HG03135 (cell line): ENCODE data around the gene CYP26C1.
"Not testable (repeated sequence)": the region's sequence is repeated elsewhere in the genome, so short reads cannot be mapped to it uniquely, and the experiment has no call there.

ENCODE experiments used
- ATAC-seq: cut with Tn5 transposase; IDR thresholded peaks from one replicate; pipeline ENCODE4 v1.9.1; 2021; ENCODE audit warnings: mild to moderate bottlenecking, moderate library complexity; ENCODE audit not compliant: unreplicated experiment

The CYP26C1 gene

DNA sequence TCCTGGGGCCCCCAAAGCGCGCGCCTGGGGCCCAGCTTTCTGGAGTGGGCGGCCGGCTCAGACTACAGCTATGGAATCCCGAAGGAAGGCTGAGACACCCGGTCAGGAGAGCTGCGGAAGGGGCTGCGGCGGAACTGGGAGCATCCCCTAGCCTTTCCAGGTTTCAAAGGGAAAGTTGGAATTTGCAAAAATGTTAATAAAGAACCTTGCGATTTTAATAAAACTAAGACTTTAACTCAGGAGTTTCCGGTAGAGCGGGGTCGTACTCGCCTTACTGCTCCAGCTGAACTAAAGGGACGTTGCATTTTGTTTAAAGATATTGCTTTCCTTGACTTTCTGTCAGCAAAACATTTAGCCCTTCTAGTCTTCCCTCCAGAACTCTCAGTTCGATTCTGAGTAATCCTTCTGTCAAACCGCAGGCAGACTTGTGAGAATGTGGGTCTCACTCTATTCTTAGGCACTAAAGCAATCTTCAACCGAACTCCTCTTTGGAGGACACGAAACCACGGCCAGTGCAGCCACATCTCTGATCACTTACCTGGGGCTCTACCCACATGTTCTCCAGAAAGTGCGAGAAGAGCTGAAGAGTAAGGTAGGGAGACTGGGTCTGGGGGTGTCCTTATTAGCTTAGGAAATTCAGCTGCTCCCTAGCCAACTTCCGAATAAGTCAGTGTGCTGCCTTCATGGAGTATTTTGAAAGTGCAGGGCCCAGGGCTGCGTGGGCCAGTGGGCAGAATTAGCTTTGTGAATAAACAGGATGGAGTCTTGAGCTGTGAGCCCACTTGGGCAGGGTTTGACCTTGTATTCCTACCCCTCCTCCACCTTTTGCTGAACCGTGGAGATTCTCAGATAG lies 15.0 kb downstream of the CYP26C1 start:
- ATAC-seq = no peak

- no peak for ATAC-seq
Measured at GRCh38 chr10:93076871-93077270, 16.3 kb downstream of the CYP26C1 start.

GRCh38 chr10:93077860-93078337 lies 17.3 kb downstream of the CYP26C1 start:
- no peak for ATAC-seq

DNA sequence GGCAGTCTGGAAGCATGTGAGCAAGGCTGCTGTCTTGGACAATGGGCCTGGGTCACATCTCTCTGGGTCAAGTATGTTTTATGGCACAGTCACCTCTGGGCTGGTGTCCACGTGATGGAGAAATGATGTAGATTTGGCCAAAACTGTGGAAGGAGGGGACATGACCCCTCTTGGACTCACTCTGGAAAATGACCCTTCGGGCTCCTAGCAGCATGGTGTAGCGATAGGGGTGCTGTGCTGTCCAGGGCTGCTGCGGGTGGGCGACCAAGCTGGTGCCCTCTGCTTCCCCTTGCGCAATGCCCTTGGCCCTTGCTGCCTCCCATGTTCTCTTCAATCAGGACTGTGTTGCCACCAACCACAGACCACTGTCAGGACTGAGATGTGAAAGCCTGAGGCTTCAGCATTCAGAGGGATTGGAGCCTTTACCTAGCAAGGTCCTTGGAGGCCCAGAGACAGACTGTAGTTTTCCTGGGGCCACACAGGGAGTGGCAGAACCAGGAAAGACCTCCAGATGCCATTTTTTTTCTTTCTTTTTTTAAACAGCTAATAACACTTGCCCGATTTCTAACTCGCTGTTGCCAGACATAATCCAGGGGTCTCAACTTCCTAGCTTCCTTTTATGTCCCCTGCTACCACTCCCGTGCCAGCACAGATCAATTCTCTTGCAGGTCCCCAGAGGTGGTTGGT lies 19.2 kb downstream of the CYP26C1 start:
- no peak for ATAC-seq

DNA sequence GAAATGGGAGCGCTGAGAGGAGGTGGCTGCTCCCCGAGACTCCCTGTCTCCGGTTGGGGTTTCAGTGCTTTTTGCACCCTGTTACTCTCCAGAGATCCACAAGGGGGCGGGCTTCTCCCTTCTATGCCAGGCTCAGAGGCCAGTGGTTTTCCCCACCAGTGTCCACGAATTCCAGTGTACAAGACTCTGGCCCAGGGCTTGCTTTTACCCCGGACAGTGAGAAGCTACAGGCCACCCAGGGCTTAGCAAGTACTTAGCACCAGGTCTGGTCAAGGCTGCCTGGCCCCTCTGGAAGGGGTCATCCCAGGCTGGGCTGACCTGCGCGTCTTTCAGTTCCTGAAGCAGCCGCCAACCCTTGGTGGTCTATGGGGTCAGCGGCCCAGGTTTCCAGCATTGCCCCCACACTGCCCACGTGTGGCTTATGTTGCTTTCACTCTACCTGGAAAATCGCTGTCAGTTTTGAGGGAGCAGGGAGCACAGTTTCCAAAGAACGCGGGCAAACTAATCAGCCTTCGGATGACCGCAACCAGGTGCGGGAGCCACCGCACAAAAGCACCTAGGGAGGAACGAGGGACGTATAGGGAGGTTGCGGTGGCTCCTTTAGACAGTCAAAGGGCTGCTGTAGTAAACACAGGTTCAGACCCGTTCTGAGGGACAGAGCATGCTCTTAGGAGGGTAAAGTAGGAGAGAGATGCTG lies 19.9 kb downstream of the CYP26C1 start:
- ATAC-seq = no peak

DNA sequence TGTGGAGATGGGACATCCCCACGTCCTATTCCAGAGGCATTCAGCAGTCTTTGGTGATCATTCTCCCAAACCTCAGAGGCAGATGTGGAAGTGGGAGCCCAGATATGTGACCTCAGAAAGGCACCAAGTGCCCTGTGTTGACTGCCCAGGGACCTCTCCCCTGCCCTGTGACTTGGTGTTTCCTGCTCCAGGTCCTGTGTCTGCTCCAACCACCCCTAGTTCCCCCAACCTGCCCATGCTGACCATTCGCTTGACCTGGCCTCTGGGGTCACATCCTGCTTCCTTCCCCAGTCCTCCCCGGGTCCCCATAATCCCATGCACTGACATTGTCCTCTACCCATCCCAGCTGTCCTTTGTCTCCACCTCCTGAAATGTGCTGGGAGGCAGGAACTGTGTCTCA lies 20.7 kb downstream of the CYP26C1 start:
- no peak for ATAC-seq

DNA sequence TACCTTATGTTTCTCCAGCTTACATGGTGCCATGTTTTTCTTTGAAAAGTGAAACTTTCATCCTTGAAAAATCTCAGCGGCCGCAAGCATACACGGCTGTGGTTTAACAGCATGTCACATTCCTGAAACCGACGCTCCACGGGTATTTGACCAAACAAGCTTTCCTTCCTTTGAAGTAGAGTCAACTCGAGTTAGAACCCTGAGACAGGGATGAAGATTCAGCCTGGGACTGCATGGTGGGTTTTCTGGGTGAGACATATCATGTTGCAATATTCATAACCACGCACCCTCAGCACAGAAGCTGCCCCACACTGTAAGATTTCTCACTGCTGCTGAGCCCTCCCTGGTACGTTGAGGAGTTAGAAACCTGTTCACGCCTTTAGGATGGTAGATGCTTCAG lies 21.2 kb downstream of the CYP26C1 start:
- ATAC-seq = no peak

DNA sequence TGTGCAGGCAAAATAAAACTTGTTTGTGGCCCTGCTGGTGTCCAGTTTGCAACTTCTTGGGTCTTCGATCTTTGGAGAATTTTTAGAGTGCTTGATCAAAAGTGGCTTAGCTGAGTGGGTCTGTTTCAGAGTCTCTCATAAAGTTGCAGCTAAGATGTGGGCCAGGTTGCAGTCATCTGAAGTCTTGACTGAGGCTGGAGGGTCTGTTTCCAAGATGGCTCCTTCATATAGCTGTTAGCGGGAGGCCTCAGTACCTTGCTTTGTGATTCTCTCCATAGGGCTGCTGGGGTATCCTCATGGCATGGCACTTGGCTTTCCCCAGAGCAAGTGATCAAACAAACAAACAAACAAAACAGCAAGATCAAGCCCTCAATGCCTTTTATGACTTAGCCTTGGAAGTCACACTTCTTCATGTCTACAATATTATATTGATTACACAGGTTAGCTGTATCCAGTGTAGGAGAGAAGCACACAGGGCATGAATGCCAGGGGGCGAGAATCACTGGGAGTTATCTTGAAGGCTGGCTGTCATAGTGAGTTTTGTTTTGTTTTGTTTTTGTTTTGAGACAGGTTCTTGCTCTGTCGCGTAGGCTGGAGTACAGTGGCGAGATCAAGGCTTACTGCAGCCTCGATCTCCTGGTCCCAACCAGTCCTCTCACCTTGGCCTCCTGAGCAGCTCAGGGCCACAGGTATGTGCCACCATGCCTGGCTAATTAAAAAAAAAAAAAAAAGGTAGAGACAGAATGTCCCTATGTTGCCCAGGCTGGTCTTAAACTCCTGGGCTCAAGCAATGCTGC lies 23.3 kb downstream of the CYP26C1 start:
- no peak for ATAC-seq

DNA sequence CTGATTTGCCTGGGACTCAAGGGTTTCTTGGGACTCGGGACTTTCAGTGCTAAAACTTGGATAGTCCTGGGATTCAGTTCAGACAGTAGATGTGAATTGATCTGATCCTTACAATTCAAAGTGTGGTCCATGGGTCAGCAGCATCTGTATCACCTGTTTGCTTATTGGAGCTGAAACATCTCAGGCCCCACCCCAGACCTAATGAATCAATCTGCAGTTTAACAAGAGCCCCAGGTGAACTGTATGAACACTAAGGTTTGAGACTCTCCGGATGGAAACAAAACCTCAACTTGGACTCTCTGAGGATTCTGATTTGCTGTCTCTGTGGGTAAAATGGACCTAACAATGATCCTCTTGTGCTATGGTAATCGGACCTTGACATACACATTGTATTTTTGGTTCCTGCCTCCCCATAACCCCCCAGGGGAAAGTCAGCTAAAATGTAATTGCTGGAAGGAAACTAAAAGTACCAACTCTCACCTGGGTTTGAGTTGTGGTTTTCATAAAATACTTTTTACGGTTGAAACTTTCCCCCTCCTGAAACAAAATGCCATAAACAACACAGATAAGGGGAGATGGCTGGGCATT lies 24.8 kb downstream of the CYP26C1 start:
- no peak for ATAC-seq

DNA sequence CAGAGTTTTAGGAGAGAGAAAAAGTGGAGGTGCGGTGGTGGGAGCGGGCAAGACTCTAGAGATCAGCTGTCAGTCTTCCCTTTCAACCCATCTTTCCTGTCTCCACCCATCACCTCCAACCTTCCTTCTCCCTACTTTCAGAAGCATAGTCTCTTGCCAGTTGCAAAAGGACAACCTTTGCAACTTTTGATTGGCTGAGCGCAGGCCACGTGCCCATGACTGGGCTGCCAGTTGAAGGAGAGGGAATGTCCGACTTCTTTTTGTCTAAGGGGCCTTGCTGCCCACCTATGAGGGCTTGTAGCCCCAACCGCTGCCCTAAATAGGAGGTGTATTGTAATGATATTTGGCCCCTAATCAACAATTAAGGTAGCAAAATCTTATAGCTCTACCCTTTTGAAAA lies 25.7 kb downstream of the CYP26C1 start:
- no peak for ATAC-seq

- no peak for ATAC-seq
Measured at GRCh38 chr10:93087846-93088245, 27.2 kb downstream of the CYP26C1 start.

GRCh38 chr10:93088466-93088865 lies 27.9 kb downstream of the CYP26C1 start:
- ATAC-seq = no peak

- no peak for ATAC-seq
Measured at GRCh38 chr10:93090619-93091018, 30.0 kb downstream of the CYP26C1 start.

DNA sequence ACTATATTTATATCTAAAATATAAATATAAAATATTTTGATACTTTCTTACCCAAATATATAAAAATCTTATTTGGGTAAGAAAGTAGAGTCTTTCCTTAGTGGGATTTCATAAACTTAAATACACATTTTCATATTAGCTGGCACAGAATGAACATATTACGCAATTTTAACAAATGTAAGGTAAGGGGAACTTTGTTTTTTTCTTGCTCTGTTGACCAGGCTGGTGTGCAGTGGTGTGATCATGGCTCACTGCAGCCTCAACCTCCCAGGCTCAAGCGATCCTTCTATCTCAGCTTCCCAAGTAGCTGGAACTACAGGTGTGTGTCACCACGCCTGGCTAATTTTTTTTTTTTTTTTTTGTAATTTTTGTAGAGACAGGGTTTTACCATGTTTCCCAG lies 31.4 kb downstream of the CYP26C1 start:
- no peak for ATAC-seq

DNA sequence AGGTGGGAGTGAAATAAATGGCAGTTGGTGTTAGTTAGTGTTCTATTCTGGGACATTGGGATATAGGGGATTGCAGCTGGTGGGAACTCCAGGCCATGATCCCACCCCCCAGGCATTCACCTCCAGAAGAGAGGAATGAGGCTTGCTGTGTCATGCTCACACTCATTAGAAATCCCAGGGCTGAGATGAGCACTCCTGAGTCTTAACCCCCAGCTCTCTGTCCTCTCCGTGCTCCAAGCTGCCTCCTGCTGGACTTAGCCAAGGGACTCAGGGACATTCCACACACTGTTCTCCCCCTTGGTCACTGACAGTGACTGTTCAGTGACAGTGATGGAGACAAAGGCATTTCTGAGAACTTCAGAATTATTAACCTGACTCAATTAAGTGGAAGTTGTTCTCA lies 34.6 kb downstream of the CYP26C1 start:
- ATAC-seq = no peak

DNA sequence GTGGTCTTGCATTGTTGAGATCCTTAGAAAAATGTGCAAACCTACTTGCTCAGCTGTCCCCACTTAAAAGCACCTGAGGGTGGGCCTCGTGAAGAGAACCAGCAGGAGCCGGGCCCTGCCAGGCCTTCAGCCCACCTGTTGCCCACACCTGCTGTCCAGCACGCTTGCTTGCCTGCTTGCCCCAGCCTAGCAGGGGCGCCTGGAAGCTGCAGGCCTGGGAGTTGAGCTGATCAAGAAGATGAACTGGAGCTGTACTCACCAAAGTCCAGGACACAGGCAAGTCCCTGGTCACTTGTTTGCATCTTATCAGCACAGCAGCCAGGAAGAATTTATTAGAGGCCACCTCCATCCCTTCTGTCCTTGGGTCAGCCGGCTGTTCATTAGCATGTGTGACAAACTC lies 36.3 kb downstream of the CYP26C1 start:
- no peak for ATAC-seq

DNA sequence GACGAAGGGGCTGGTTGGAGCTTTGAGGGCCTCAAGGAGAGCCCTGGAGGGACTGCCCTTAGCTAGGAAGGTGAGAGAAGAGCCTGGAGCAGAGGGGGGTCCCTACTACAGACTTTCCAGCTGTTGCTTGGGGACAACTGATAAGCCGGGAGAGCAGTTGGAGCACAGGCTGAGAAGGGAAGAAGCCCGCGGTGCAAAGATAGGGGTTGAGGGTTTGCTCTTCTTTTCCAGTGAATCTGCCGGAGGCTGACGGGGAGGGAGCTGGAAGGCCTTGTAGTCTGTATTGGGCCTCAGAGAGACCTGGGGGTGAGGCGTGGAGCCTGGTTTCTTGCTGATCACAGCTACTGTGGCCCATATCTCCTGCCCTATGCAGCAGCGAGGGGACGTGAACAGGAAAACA lies 36.8 kb downstream of the CYP26C1 start:
- ATAC-seq = no peak

DNA sequence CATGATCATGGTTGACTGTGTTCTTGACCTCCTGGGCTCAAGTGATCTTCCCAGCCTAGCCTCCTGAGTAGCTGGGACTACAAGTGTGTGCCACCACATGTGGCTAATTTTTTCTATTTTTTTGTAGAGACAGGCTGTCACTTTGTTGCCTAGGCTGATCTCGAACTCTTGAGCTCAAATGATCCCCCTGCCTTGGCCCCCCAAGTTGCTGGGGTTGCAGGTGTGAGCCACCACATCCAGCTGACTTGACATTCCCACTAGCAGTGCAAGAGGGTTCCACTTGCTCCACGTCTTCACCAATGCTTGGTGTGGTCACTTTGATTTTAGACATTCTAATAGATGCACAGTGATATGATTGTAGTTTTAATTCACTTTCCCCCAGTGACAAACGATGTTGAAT lies 38.2 kb downstream of the CYP26C1 start:
- ATAC-seq = no peak

DNA sequence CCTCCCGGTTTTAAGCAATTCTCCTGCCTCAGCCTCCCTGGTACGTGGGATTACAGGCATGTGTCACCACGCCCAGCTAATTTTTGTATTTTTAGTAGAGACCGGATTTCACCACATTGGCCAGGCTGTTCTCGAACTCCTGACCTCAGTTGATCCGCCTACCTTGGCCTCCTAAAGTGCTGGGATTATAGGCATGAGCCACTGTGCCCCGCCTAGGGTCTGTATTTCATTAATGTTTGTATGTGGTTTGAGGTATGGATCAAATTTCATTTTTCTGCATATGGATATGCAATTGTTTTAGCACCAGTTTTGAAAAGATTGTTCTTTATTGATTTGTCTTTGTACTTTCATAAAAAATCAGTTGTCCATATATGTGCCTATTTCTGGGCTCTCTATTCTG lies 39.1 kb downstream of the CYP26C1 start:
- ATAC-seq = no peak

- not testable (repeated sequence) for ATAC-seq
Measured at GRCh38 chr10:93101148-93101547, 40.5 kb downstream of the CYP26C1 start.

GRCh38 chr10:93103953-93104352 lies 43.4 kb downstream of the CYP26C1 start:
- ATAC-seq = no peak
